Stomach smooth muscle (tissue), 2 donors: ENCODE data around the gene RAP1GAP2.
A peak's percentile ranks its signal among the peaks of the same experiment; 100 is the strongest.

Experiments
- H3K27ac ChIP-seq: one replicate; pipeline ENCODE4 v1.7.0; 2013; ENCODE audit warnings: mild to moderate bottlenecking, low read length, inconsistent platforms
- H3K27me3 ChIP-seq, 2 donors: one replicate each; pipeline ENCODE4 v1.7.0; 2013; ENCODE audit warnings: low read length in 2 of 2; ENCODE audit not compliant: insufficient read depth in 2 of 2, control insufficient read depth in 1 of 2
- H3K36me3 ChIP-seq, 2 donors: one replicate each; pipeline ENCODE4 v1.7.0; 2013; ENCODE audit warnings: low read length in 2 of 2; ENCODE audit not compliant: control insufficient read depth in 2 of 2, insufficient read depth in 2 of 2
- H3K4me1 ChIP-seq: one replicate; pipeline ENCODE4 v1.7.0; 2013; ENCODE audit warnings: low read length; ENCODE audit not compliant: control insufficient read depth, insufficient read depth
- H3K4me3 ChIP-seq, 2 donors: one replicate each; pipeline ENCODE4 v1.7.0; 2013; ENCODE audit warnings: low read length in 2 of 2
- H3K9ac ChIP-seq, 2 donors: one replicate each; pipeline ENCODE4 v1.7.0; 2013; ENCODE audit warnings: low read length in 2 of 2, mild to moderate bottlenecking in 1 of 2
- H3K9me3 ChIP-seq, 2 donors: one replicate each; pipeline ENCODE4 v1.7.0; 2013; ENCODE audit warnings: low read length in 2 of 2; ENCODE audit not compliant: control insufficient read depth in 2 of 2
- donor health status: healthy.
- donor health status: Pancreatic carcinoma.

Gene RAP1GAP2

DNA sequence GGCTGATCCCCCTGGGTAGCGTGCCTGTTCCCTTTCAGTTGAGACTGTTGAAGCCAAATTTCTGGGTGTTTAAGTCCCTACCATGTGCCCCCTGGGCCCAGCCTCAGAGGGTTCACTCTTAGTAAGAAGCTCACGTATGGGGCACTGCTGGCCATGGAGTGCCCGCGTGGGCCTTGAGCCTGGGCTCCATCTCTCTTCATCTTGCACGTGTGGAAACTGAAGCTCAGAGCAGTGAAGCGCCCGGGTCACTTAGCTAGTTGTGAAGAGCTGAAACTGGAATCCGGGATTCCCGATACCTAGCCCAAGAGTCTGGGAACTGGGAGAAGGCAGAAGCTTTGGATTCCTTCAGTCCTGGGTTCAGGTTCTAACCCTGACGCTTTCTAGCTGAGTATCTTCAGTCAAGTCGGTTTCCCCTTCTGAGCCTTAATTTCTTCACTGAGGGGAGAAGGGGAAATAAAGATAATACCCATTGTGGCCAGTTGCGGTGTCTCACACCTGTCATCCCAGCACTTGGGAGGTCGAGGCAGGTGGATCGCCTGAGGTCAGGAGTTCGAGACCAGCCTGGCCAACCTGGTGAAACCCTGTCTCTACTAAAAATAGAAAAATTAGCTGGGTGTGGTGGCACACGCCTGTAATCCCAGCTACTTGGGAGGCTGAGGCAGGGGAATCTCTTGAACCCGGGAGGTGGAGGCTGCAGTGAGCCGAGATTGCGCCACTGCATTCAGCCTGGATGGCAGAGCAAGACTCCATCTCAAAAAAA is 163.3 kb downstream of the RAP1GAP2 start:
- H3K4me1 ChIP-seq: no peaks in the 10 kb centered on the region
- no peak overlapping the region for H3K9ac ChIP-seq
- H3K27ac ChIP-seq: no peak overlapping the region
- no peaks in the 10 kb centered on the region for H3K27me3 ChIP-seq
- no peaks in the 10 kb centered on the region for H3K9me3 ChIP-seq
- H3K4me3 ChIP-seq: no peak overlapping the region
- H3K36me3 ChIP-seq: no peaks in the 10 kb centered on the region

DNA sequence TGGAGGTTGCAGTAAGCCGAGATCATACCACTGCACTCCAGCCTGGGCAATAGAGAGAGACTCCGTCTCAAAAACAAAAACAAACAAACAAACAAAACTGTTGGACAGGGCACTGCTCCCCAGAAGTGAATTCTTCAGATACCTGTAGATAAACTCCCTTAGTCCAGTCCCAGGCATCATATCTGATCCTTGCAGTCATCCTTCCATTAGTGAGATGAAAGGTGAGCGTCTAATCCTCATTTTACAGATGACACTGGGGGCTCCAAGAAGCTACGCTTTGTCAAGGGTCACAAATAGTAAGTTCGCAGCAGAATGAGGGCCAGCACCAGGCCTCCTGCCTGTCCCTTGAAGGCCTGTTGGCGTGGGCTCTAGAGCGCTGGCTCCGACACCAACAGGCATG is 165.2 kb downstream of the RAP1GAP2 start:
- H3K4me1 ChIP-seq: peaks cover 9% of the 10 kb centered on the region
- no peaks in the 10 kb centered on the region for H3K36me3 ChIP-seq
- H3K27me3 ChIP-seq: no peaks in the 10 kb centered on the region
- H3K9ac ChIP-seq: no peak overlapping the region
- no peaks in the 10 kb centered on the region for H3K9me3 ChIP-seq
- H3K27ac ChIP-seq: no peak overlapping the region
- no peak overlapping the region for H3K4me3 ChIP-seq

DNA sequence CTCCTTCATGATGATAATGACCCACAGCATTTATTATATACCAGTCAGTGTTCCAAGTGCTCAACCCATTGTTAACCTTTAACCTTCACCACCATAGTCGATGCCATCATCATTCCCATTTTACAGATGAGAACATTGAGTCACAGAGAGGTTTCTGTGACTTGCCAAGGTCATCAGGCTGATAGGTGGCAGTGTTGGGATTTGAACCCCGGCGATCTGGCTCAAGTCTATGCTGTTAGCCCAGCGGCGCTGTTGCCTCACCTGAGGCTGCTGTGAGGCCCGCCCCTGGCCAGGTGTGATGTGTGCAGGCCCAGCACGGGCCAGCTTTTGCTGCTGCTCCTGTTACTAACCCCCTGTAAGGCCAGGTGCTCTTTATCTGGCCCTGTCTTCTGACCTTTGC is 166.0 kb downstream of the RAP1GAP2 start:
- no peak overlapping the region for H3K27ac ChIP-seq
- no peaks in the 10 kb centered on the region for H3K9me3 ChIP-seq
- no peaks in the 10 kb centered on the region for H3K36me3 ChIP-seq
- H3K27me3 ChIP-seq: no peaks in the 10 kb centered on the region
- no peak overlapping the region for H3K9ac ChIP-seq
- H3K4me1 ChIP-seq: peaks cover 9% of the 10 kb centered on the region
- H3K4me3 ChIP-seq: no peak overlapping the region

DNA sequence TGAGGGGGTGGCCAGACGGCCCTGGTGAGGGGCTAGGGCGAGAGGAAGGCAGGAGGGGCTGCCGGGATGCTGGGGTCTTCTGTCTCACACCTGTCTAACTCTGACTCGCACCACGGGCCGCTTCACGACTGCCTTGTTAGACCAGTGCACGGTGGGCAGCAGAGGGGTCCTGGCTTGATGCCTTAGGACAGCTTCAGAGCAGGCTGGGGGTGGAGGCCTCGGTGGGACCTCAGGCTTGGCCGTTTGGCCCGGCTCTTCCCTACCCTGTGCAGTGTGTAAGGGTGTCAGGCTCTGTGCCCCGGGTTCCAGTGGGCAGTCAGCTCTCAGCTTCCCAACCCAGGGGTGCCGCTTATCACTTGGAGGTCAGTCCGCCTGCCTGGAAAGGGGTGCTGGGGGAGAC is 166.5 kb downstream of the RAP1GAP2 start:
- H3K36me3 ChIP-seq: no peaks in the 10 kb centered on the region
- peaks cover 9% of the 10 kb centered on the region for H3K4me1 ChIP-seq

DNA sequence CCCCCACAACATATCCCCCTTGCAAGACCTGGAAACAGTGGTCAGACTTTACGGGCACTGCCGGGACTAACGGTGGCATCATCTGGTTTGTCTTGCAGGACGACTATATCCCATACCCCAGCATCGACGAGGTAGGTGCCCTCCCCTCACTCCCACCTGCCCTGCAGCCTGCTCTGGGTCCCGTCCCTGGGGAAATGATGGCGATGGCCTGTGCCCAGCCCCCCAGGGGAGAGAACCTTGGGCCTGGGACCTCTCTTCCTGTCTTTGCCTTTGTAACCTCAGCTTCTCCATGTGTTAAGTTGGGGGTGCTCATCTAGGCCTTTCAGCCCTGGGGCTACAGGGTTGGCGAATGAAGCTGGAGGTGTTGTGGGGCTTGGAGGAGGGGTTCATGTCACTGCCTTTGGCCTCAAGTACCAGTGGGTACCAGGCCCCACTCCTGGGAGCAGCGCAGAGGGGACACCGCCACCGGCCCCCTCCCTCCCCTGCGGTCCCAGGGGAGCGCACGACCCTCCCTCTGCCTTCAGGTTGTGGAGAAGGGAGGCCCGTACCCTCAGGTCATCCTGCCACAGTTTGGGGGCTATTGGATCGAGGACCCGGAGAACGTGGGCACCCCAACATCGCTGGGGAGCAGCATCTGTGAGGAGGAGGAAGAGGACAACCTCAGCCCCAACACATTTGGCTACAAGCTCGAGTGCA is 167.2 kb downstream of the RAP1GAP2 start:
- H3K9ac ChIP-seq: no peak overlapping the region
- H3K4me3 ChIP-seq: no peak overlapping the region
- H3K27ac ChIP-seq: no peak overlapping the region
- H3K9me3 ChIP-seq: no peaks in the 10 kb centered on the region
- H3K4me1 ChIP-seq: peaks cover 9% of the 10 kb centered on the region
- H3K27me3 ChIP-seq: no peaks in the 10 kb centered on the region
- no peaks in the 10 kb centered on the region for H3K36me3 ChIP-seq

More for the DNA sequence above, 166.5 kb downstream of the RAP1GAP2 start:
- H3K27me3 ChIP-seq: no peaks in the 10 kb centered on the region
- H3K4me3 ChIP-seq: no peak overlapping the region
- H3K27ac ChIP-seq: no peak overlapping the region
- H3K9me3 ChIP-seq: no peaks in the 10 kb centered on the region
- no peak overlapping the region for H3K9ac ChIP-seq

DNA sequence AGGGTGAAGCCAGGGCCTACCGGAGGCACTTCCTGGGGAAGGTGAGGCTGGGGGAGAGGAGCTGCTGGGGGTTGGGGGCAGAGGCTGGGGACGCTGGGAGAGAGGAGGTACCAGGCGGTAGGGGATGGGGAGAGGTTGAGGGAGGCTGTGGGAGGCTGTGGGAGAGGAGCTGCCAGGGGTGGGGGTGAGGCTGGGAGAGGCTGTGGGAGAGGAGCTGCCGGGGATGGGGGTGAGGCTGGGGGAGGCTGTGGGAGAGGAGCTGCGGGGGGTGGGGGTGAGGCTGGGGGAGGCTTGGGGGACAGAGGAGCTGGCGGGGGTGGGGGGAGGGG is 167.8 kb downstream of the RAP1GAP2 start:
- Histone ChIP-seq H3K4me1 (peaks cover 9% of the 10 kb centered on the region), H3K9me3 (no peaks in the 10 kb centered on the region), H3K27ac (no peak overlapping the region), H3K27me3 (no peaks in the 10 kb centered on the region), H3K9ac (no peak overlapping the region), H3K36me3 (no peaks in the 10 kb centered on the region), H3K4me3 (no peak overlapping the region)

DNA sequence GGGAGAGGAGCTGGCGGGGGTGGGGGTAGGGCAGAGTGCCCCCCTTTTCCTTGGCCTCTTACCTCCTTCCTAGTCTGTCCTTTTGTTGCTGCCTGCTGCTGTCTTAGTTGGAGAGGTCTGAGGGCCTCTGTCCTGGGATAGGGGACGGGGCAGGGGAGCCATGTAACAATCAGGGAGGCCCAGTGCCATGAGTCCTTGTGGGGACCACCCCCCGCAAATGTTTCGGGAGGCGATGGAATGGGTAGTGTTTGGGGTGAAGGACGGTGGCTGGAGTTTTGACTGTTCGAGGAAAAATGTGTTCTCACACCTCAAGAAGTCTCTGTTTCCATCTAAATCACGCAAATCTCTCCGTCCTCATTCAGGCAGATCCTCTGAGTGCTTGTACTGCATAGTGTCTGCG is 168.1 kb downstream of the RAP1GAP2 start:
- Histone ChIP-seq H3K36me3 (no peaks in the 10 kb centered on the region), H3K9ac (no peak overlapping the region), H3K27me3 (no peaks in the 10 kb centered on the region), H3K9me3 (no peaks in the 10 kb centered on the region), H3K4me1 (peaks cover 9% of the 10 kb centered on the region), H3K4me3 (no peak overlapping the region), H3K27ac (no peak overlapping the region)

DNA sequence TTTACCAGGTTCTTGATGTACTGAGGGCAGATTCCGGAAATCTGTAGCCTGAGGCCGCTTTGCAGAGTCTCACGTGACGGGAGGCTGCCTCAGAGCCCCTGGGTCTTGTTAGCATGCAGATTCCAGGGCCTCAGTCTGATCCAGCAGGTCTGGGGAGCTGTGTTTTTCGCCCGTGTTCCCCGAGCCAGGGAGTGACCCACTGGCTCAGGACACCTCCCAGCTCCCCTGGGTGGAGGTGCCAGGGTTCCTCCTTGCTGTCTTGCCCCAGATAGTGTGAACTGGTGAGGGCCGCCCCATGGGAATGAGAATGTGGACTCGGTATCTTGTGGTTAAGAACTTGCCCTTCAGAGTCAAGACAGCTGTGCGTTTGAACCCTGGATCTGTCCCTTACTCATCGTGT is 168.6 kb downstream of the RAP1GAP2 start:
- H3K27ac ChIP-seq: no peak overlapping the region
- H3K4me3 ChIP-seq: no peak overlapping the region
- no peak overlapping the region for H3K9ac ChIP-seq
- H3K4me1 ChIP-seq: peaks cover 9% of the 10 kb centered on the region
- no peaks in the 10 kb centered on the region for H3K36me3 ChIP-seq
- no peaks in the 10 kb centered on the region for H3K27me3 ChIP-seq
- no peaks in the 10 kb centered on the region for H3K9me3 ChIP-seq

DNA sequence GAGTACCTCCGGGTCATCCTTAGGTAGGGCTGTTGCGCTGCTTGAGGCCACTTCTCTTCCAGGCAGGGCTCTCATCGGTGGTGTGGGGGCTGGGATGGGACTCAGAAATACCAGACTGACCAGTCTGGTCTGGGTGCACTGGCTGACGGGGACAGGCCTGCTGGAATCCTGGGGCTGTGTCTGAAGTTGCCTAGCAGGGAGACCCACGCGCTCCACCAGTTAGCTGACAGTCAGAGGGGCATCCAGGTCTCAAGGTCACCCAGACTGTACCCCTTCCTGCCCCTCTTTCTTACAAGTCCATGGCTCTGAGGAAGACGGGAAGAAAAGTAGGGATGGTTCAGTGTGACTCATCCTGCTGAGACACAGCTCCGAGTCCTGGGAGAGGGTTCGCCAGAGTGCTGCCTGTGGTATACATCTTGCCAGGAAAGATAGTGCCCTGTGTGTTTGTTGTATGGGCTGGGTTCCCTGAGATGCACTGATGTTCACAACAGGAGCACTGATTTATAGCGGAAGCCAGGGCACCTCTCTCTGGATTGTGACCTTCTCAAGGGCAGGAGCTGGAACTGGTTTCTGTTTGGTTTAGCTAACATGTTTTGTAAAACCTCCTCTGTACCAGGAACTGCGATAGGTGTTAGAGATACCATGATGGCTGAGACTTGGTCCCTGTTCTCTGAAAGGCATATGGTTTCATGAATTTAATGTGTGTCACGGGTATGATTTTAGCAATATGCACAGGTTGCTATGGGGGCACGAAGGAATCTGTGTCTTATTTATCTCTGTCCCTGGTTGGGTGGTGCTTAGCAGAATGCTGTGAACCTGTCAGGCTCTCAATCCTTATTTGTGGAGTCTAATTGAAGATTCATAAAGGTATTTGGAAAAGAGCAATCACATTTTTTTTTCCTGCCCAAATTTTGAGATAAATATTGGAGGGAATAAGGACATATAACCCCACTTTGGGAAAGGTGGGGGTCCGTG is 169.7 kb downstream of the RAP1GAP2 start:
- H3K27me3 ChIP-seq: no peaks in the 10 kb centered on the region
- H3K9me3 ChIP-seq: no peaks in the 10 kb centered on the region
- H3K36me3 ChIP-seq: no peaks in the 10 kb centered on the region
- peak overlapping the region in 1 of 2 donors; percentile 2 for H3K9ac ChIP-seq
- H3K4me1 ChIP-seq: peaks cover 9% of the 10 kb centered on the region
- H3K27ac ChIP-seq: no peak overlapping the region
- no peak overlapping the region for H3K4me3 ChIP-seq

DNA sequence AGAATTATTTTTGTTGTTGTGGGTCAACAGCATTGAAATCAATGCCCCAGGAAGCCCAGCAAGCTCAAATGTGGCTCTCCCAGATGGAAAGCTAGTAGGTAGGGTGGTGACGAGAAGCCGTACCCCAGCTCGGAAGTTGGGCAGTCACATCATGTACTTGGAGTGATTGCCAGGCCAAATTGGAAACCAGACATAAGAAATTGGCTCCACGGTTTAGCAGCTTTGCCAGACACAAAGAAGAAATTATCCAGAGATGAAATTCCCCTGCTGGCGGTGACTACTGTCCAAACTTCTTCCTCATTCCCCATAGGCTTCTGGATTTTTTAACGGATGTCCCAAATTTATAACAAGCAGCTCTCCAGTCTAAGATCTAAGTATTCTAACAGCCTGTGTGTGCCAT is 171.3 kb downstream of the RAP1GAP2 start:
- Histone ChIP-seq H3K27ac (peak overlapping the region; percentile 42), H3K36me3 (no peaks in the 10 kb centered on the region), H3K9ac (no peak overlapping the region), H3K4me3 (no peak overlapping the region), H3K27me3 (no peaks in the 10 kb centered on the region), H3K9me3 (no peaks in the 10 kb centered on the region), H3K4me1 (peaks cover 9% of the 10 kb centered on the region)
